Measurements from ENCODE around the gene FAM193B.

FAM193B gene

DNA sequence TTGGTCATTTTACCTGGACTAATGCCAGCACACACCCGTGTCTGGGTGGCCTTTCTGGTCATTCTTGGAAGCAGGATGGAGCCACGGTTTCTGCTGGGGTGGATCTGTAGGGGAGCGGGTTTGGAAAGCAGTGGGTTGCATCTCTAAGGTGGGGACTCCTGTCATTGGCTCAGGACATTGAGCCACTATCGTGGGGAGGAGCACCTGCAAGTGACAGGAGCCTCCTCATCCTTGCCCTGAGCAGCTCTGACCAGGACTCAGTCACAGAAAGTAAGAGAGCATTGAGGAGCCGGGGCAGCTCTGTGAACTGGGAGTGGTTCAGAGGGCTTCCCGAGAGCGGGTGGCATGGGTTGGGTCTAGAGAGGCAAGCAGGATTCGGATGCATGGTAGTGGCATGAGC is 49.3 kb upstream of the FAM193B start (continued):
- TF ChIP-seq BACH2 (CRISPR knock-in tag; IDR thresholded peaks at IDR 0.05; ENCODE audit: borderline replicate concordance), result no peak

- ATAC-seq, result no peak
- TF ChIP-seq ARNTL (CRISPR knock-in tag; IDR thresholded peaks at IDR 0.05; ENCODE audit: borderline replicate concordance, low read depth) (no peak), ESRRG (CRISPR knock-in tag; IDR thresholded peaks at IDR 0.05) (no peak), ZC3H10 (CRISPR knock-in tag; IDR thresholded peaks at IDR 0.05) (no peak), CREB5 (CRISPR knock-in tag; IDR thresholded peaks at IDR 0.05; ENCODE audit: low read depth) (no peak), GLIS3 (CRISPR knock-in tag; IDR thresholded peaks at IDR 0.05) (no peak), ZNF565 (CRISPR knock-in tag; conservative IDR thresholded peaks at IDR 0.05; ENCODE audit: low read depth) (no peak)
- TF ChIP-seq, protein P1, sequence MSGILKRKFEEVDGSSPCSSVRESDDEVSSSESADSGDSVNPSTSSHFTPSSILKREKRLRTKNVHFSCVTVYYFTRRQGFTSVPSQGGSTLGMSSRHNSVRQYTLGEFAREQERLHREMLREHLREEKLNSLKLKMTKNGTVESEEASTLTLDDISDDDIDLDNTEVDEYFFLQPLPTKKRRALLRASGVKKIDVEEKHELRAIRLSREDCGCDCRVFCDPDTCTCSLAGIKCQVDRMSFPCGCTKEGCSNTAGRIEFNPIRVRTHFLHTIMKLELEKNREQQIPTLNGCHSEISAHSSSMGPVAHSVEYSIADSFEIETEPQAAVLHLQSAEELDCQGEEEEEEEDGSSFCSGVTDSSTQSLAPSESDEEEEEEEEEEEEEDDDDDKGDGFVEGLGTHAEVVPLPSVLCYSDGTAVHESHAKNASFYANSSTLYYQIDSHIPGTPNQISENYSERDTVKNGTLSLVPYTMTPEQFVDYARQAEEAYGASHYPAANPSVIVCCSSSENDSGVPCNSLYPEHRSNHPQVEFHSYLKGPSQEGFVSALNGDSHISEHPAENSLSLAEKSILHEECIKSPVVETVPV (CRISPR knock-in tag; IDR thresholded peaks at IDR 0.05), result no peak
Measured at GRCh38 chr5:177602458-177602830, 48.1 kb upstream of the FAM193B start.

DNA sequence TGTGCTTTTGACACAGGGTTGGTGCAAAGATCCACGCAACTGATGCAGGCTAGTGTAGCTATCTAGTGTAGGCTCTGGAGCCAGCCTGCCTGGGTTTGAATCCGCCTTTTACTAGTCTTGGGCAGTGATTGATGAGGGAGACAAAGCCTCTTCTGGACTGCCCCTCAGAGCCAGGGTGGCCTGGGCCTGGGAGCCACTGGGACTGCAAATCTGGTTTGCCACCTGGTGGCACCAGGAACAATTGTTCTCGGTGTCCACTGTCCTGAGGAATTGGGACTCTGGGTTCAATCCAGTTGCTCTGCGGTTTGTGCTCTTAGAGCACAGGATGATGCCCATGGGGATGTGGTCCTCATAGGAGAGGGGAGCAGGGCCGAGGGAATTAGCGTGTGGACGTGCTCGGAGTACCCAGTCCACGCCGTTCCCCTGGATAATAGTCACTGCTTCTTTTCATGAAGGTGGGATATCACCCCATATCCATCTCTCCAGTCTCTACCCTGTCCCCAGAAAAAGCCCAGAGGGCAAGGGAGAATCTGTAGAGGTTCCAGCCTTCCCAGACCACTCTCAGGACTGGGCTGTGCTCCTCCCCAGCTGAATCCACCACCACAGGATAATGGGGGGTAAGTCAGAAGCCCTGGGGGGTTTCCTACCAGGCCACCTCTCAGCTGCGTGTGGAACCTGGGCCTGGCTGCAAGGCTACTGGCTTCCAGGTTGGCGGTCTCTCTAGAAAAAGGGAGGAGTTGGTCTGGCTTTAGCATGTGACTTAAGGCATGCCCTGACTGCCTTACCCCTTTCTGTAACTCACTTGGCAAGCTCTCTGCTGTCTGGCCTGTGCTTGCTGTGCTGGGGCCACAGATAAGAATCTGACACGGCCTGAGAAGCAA is 47.5 kb upstream of the FAM193B start:
- TF ChIP-seq ZFP3 (CRISPR knock-in tag; IDR thresholded peaks at IDR 0.05), result no peak
- TF ChIP-seq BACH2 (CRISPR knock-in tag; IDR thresholded peaks at IDR 0.05; ENCODE audit: borderline replicate concordance), result no peak
- TF ChIP-seq, protein P2, sequence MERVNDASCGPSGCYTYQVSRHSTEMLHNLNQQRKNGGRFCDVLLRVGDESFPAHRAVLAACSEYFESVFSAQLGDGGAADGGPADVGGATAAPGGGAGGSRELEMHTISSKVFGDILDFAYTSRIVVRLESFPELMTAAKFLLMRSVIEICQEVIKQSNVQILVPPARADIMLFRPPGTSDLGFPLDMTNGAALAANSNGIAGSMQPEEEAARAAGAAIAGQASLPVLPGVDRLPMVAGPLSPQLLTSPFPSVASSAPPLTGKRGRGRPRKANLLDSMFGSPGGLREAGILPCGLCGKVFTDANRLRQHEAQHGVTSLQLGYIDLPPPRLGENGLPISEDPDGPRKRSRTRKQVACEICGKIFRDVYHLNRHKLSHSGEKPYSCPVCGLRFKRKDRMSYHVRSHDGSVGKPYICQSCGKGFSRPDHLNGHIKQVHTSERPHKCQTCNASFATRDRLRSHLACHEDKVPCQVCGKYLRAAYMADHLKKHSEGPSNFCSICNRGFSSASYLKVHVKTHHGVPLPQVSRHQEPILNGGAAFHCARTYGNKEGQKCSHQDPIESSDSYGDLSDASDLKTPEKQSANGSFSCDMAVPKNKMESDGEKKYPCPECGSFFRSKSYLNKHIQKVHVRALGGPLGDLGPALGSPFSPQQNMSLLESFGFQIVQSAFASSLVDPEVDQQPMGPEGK (CRISPR knock-in tag; IDR thresholded peaks at IDR 0.05; ENCODE audit: borderline replicate concordance), result no peak
- no peak for TF ChIP-seq ZFP30 (CRISPR knock-in tag; IDR thresholded peaks at IDR 0.05)
- TF ChIP-seq TOX (CRISPR knock-in tag; IDR thresholded peaks at IDR 0.05; ENCODE audit: borderline replicate concordance), result no peak
- no peak for TF ChIP-seq ZNF70 (CRISPR knock-in tag; IDR thresholded peaks at IDR 0.05)
- no peak for TF ChIP-seq TCF4 (CRISPR knock-in tag; IDR thresholded peaks at IDR 0.05; ENCODE audit: borderline replicate concordance)
- no peak for TF ChIP-seq ZC3H10 (CRISPR knock-in tag; IDR thresholded peaks at IDR 0.05)
- no peak for TF ChIP-seq SNAI2 (CRISPR knock-in tag; IDR thresholded peaks at IDR 0.05)
- TF ChIP-seq CREB5 (CRISPR knock-in tag; IDR thresholded peaks at IDR 0.05; ENCODE audit: low read depth), result no peak
- no peak for TF ChIP-seq TSHZ2 (CRISPR knock-in tag; IDR thresholded peaks at IDR 0.05)
- TF ChIP-seq ZNF8 (CRISPR knock-in tag; IDR thresholded peaks at IDR 0.05), result no peak
- TF ChIP-seq PPARA (CRISPR knock-in tag; IDR thresholded peaks at IDR 0.05; ENCODE audit: borderline replicate concordance), result no peak
- no peak for TF ChIP-seq OSR1 (CRISPR knock-in tag; IDR thresholded peaks at IDR 0.05)
- no peak for TF ChIP-seq ISL1 (CRISPR knock-in tag; IDR thresholded peaks at IDR 0.05)
- ATAC-seq, result no peak
